Mesothelial cell of epicardium (in vitro differentiated cells): ENCODE measurements around the gene TPK1. TPM values are rescaled to one million over a fixed set of nuclear protein-coding genes. Genes with fewer than 3 reads are reported as not detected.

Experiments used
- DNase-seq, 2 experiments: peaks; one replicate each; pipeline ENCODE4 v3.0.0; 2021; ENCODE audit warnings: low spot score in 2 of 2; ENCODE audit not compliant: unreplicated experiment in 2 of 2
- H3K27ac Mint-ChIP-seq: 2 replicates; pipeline ENCODE4 v1.8.0; 2021; ENCODE audit warnings: mixed read lengths
- H3K27me3 Mint-ChIP-seq: 2 replicates; pipeline ENCODE4 v1.8.0; 2021; ENCODE audit warnings: low read depth, mixed read lengths
- H3K36me3 Mint-ChIP-seq: 2 replicates; pipeline ENCODE4 v1.8.0; 2021; ENCODE audit warnings: mixed read lengths
- H3K4me1 Mint-ChIP-seq: 2 replicates; pipeline ENCODE4 v1.8.0; 2021; ENCODE audit warnings: mixed read lengths
- H3K4me3 Mint-ChIP-seq: 2 replicates; pipeline ENCODE4 v1.8.0; 2021; ENCODE audit warnings: mild to moderate bottlenecking, moderate library complexity, mixed read lengths
- H3K9me3 Mint-ChIP-seq: 2 replicates; pipeline ENCODE4 v1.8.0; 2021; ENCODE audit warnings: mixed read lengths
- CTCF ChIP-seq: fragments of 200-600 bp; sonication (generic); IDR thresholded peaks from one replicate; pipeline ENCODE4 v1.5.0; 2021; ENCODE audit warnings: antibody characterized with exemption; ENCODE audit not compliant: unreplicated experiment
- total RNA-seq: library from RNA; stranded (reverse); gene quantifications from 3 replicates; pipeline ENCODE4 v1.2.1, GENCODE V29; 2021

TPK1 gene
- total RNA-seq, 1 donor from 2014 or later = 3.3 TPM

DNA sequence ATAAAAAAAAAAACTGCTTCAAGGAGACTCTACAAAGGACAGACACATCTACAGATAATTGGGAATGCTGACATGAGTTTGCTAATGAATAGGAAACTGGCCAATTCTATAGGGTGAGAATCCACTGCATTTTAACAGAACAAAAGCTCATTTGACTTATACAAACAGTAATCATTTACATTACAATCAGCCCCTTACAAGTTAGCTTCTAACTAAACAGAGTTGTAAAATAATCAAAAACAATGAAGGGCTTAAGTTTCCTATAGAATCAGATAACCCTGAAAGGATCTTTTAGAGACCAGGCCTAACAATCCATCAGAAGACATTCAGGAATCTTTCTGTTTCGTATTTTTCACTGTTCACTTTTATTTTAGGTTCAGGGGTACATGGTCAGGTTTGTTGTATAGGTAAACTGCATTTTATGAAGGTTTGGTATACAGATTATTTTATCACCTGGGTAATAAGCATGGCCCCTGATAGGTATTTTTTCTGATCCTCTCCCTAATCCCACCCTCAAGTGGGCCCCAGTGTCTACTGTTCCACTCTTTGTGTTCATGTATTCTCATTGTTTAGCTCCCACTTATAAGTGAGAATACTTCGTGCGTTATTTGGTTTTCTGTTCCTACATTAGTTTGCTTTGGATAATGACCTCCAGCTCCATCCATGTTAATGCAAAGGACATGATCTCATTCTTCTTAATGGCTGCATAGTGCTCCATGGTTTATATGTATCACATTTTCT, 301.0 kb downstream of the TPK1 start:
- no peak for DNase-seq
- no peaks in the 10 kb centered on the region for H3K4me1 Mint-ChIP-seq
- H3K9me3 Mint-ChIP-seq = peaks cover 16% of the 10 kb centered on the region
- H3K27ac Mint-ChIP-seq = no peak overlapping the region
- H3K4me3 Mint-ChIP-seq = no peak overlapping the region
- H3K36me3 Mint-ChIP-seq = no peaks in the 10 kb centered on the region
- peaks cover 12% of the 10 kb centered on the region for H3K27me3 Mint-ChIP-seq
- TF ChIP-seq CTCF = no peak

GRCh38 chr7:144534196-144534595, 301.7 kb downstream of the TPK1 start:
- DNase-seq = no peak
- H3K9me3 Mint-ChIP-seq = peaks cover 16% of the 10 kb centered on the region

DNA sequence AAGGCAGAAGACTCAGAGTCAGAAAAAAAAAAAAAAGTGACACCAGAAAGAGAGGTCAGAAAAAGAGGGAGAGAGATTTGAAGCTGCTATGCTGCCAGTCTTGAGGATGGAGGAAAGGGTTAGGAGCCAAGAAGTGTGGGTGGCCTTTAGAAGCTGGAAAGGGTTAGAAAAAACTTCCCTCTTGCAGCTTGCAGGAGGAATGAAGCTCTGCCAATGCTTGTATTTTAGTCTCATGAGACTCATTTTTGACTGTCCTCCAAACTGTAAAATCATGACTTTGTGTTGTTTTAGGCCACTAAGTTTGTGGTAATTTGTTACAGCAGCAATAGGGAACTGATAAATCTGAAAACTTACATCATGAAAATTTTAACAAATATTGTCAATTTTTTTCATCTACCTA, 304.7 kb downstream of the TPK1 start:
- no peak for TF ChIP-seq CTCF
- H3K9me3 Mint-ChIP-seq = peaks cover 16% of the 10 kb centered on the region
- H3K36me3 Mint-ChIP-seq = no peaks in the 10 kb centered on the region
- no peak for DNase-seq
- H3K4me3 Mint-ChIP-seq = no peak overlapping the region
- H3K27me3 Mint-ChIP-seq = peaks cover 2% of the 10 kb centered on the region
- peaks cover 3% of the 10 kb centered on the region for H3K4me1 Mint-ChIP-seq
- no peak overlapping the region for H3K27ac Mint-ChIP-seq

More at GRCh38 chr7:144534196-144534595, 301.7 kb downstream of the TPK1 start:
- no peak for TF ChIP-seq CTCF
- no peaks in the 10 kb centered on the region for H3K36me3 Mint-ChIP-seq
- H3K27ac Mint-ChIP-seq = no peak overlapping the region
- peaks cover 8% of the 10 kb centered on the region for H3K27me3 Mint-ChIP-seq
- H3K4me3 Mint-ChIP-seq = no peak overlapping the region
- no peaks in the 10 kb centered on the region for H3K4me1 Mint-ChIP-seq

DNA sequence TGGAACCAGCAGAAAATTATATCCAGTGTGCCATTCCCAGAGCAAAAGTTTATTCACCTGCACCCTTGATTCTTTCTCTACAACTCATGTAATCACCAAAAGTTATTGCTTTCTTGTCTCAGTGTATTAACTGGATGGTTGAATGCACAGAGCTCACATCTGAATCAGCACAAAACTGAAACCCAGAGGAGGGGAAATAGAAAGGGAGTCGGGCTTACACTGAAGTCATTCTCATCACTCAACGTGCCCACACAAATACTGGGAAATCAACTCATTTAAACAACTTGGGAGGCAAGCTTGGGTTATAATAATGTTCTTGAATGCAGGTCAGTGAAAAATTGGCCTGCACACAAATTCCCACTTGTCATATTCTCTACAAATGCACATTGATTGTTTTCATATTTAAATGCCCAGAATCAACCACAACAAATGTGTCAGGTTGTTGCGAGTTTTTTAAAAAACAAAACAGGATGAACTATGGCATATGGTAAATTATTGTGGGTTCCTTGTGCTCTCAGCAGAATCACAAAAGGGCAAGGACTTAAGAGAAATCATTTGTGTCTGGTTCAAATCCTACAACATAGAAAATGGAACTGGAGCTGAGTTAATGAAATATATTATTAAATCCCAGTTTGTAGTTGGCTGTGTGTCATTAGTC, 306.5 kb downstream of the TPK1 start:
- Mint-ChIP-seq H3K4me3 (no peak overlapping the region), H3K36me3 (no peaks in the 10 kb centered on the region), H3K27me3 (peaks cover 2% of the 10 kb centered on the region), H3K9me3 (peaks cover 8% of the 10 kb centered on the region), H3K4me1 (peaks cover 7% of the 10 kb centered on the region), H3K27ac (no peak overlapping the region)
- no peak for TF ChIP-seq CTCF
- DNase-seq = no peak

GRCh38 chr7:144528536-144529045, 307.3 kb downstream of the TPK1 start:
- H3K36me3 Mint-ChIP-seq = no peaks in the 10 kb centered on the region
- no peak overlapping the region for H3K4me3 Mint-ChIP-seq
- no peak for TF ChIP-seq CTCF
- DNase-seq = no peak
- H3K27ac Mint-ChIP-seq = no peak overlapping the region
- H3K9me3 Mint-ChIP-seq = peaks cover 8% of the 10 kb centered on the region
- H3K4me1 Mint-ChIP-seq = peaks cover 7% of the 10 kb centered on the region
- peaks cover 2% of the 10 kb centered on the region for H3K27me3 Mint-ChIP-seq
